SU-DHL-6 (cell line): ENCODE data around the gene SLC17A5.

Source experiments
- H2AFZ ChIP-seq: fragments of 200-600 bp; sonication (generic); 2 replicates; pipeline ENCODE4 v1.6.1; 2014; ENCODE audit warnings: low read depth, mild to moderate bottlenecking, moderate library complexity, mixed read lengths, antibody characterized with exemption, low read length; ENCODE audit not compliant: severe bottlenecking
- H3F3A ChIP-seq: fragments of 200-600 bp; shearing (Covaris generic); 2 replicates; pipeline ENCODE4 v1.6.0; 2016; ENCODE audit warnings: antibody characterized with exemption, mild to moderate bottlenecking; ENCODE audit not compliant: insufficient read depth
- H3K27ac ChIP-seq: fragments of 200-600 bp; sonication (generic); 2 replicates; pipeline ENCODE4 v1.5.1; 2016; ENCODE audit warnings: low read depth, mild to moderate bottlenecking, low read length, moderate library complexity, mixed read lengths
- H3K27me3 ChIP-seq: fragments of 200-600 bp; sonication (generic), shearing (Covaris generic); 2 replicates; pipeline ENCODE4 v1.6.0; 2014; ENCODE audit warnings: mild to moderate bottlenecking, low read length
- H3K36me3 ChIP-seq: fragments of 200-600 bp; sonication (generic); 2 replicates; pipeline ENCODE4 v1.6.1; 2014; ENCODE audit warnings: mild to moderate bottlenecking, low read length, mixed read lengths
- H3K4me2 ChIP-seq: fragments of 300-600, 200-600 bp; shearing (Covaris generic), sonication (generic); 2 replicates; pipeline ENCODE4 v1.6.0; 2014; ENCODE audit warnings: low read length, low read depth, mild to moderate bottlenecking; ENCODE audit not compliant: poor library complexity, severe bottlenecking
- H3K4me3 ChIP-seq: fragments of 200-600 bp; sonication (generic); 2 replicates; pipeline ENCODE4 v1.5.1; 2014; ENCODE audit warnings: antibody characterized with exemption, low read length, mild to moderate bottlenecking, mixed read lengths; ENCODE audit not compliant: insufficient read depth, poor library complexity, severe bottlenecking
- H3K79me2 ChIP-seq: fragments of 200-600 bp; sonication (generic); 2 replicates; pipeline ENCODE4 v1.6.1; 2014; ENCODE audit warnings: mild to moderate bottlenecking, low read length, moderate library complexity; ENCODE audit not compliant: insufficient read depth
- H3K9ac ChIP-seq: fragments of 200-600 bp; sonication (generic); 2 replicates; pipeline ENCODE4 v1.7.0; 2014; ENCODE audit warnings: mild to moderate bottlenecking, low read length
- H3K9me2 ChIP-seq: fragments of 200-600 bp; sonication (generic); replicated peaks from 2 replicates; pipeline ENCODE4 v1.6.1; 2014; ENCODE audit warnings: low read length; ENCODE audit not compliant: insufficient read depth
- H3K9me3 ChIP-seq: fragments of 200-600 bp; sonication (generic); 2 replicates; pipeline ENCODE4 v1.6.1; 2014; ENCODE audit warnings: low read length, mixed read lengths; ENCODE audit not compliant: insufficient read depth
- H4K20me1 ChIP-seq: fragments of 200-600 bp; sonication (generic); 2 replicates; pipeline ENCODE4 v1.6.1; 2014; ENCODE audit warnings: low read depth, mild to moderate bottlenecking, antibody characterized with exemption, low read length, moderate library complexity, mixed read lengths
- CTCF ChIP-seq: fragments of 200-600 bp; sonication (generic); IDR thresholded peaks from one replicate; pipeline ENCODE4 v1.5.1; 2017; ENCODE audit warnings: antibody characterized with exemption, mild to moderate bottlenecking, low read length, moderate library complexity; ENCODE audit not compliant: insufficient read depth, poor library complexity, severe bottlenecking
- EZH2phosphoT487 ChIP-seq: fragments of 200-600 bp; sonication (generic), shearing (Covaris generic); conservative IDR thresholded peaks from 2 replicates; pipeline ENCODE4 v1.6.1; 2018; ENCODE audit warnings: mild to moderate bottlenecking, antibody characterized with exemption, low read length, moderate library complexity, mixed read lengths

SLC17A5 gene

GRCh38 chr6:73564578-73565345 lies 89.0 kb downstream of the SLC17A5 start:
- no peaks in the 10 kb centered on the region for H4K20me1 ChIP-seq
- H2AFZ ChIP-seq, result no peak overlapping the region
- H3K9me3 ChIP-seq, result no peaks in the 10 kb centered on the region
- H3K79me2 ChIP-seq, result no peaks in the 10 kb centered on the region
- H3K36me3 ChIP-seq, result no peaks in the 10 kb centered on the region
- H3K27me3 ChIP-seq, result no peaks in the 10 kb centered on the region
- no peaks in the 10 kb centered on the region for H3F3A ChIP-seq
- TF ChIP-seq EZH2phosphoT487 (no peak), CTCF (no peak)
- H3K4me3 ChIP-seq, result no peak overlapping the region
- H3K27ac ChIP-seq, result no peak overlapping the region
- H3K9ac ChIP-seq, result no peak overlapping the region
- H3K4me2 ChIP-seq, result no peak overlapping the region
- no peaks in the 10 kb centered on the region for H3K9me2 ChIP-seq

DNA sequence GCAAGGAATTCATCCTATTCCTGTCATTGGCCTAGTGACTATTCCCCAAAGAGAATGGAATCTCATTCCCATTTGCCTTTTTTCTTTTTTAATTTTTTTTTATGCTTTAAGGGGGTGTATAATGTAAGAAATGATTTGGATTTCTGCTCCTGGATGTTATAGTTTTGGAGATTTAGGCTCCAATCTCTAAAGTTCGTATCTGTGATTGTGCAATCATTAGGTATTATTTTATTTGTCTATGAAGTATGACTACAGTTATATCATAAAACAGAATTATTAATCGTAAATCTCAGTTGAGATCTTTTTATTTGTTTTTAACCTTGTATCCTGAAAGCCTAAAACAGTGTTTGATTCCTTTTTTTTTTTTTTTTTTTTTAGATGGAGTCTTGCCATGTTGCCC lies 91.2 kb downstream of the SLC17A5 start:
- Histone ChIP-seq H3F3A (no peaks in the 10 kb centered on the region), H3K9me3 (no peaks in the 10 kb centered on the region), H2AFZ (no peak overlapping the region)

DNA sequence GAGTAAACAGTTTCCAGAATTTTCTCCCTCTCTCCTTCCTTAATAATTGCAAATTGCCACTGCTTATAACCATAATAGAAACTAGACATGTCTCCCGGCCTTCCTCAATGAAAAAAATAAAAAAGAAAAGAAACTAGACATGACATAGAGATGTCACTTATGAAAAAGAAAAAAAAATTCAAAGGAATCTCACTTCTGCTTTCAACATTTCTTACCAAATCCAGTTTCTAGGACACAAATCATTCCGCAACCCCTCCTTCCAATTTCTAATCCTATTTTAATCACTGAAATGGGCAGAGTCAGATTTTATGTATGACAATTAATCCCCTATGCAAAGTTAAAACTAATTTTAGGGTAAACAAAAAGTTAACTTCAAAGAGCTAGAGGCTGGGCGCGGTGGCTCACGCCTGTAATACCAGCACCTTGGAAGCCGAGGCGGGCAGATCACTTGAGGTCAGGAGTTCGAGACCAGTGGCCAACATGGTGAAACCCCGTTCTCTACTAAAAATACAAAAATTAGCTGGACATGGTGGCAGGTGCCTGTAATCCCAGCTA lies 92.9 kb downstream of the SLC17A5 start:
- Histone ChIP-seq H3K9me2 (no peaks in the 10 kb centered on the region), H3K9ac (no peak overlapping the region), H4K20me1 (no peaks in the 10 kb centered on the region), H3K4me3 (no peak overlapping the region), H3K27me3 (no peaks in the 10 kb centered on the region), H3K36me3 (no peaks in the 10 kb centered on the region), H3K79me2 (no peaks in the 10 kb centered on the region), H3K4me2 (no peak overlapping the region), H3K9me3 (no peaks in the 10 kb centered on the region), H3K27ac (no peak overlapping the region), H2AFZ (no peak overlapping the region), H3F3A (no peaks in the 10 kb centered on the region)
- no peak for TF ChIP-seq CTCF
- no peak for TF ChIP-seq EZH2phosphoT487

More for the DNA sequence above, 91.2 kb downstream of the SLC17A5 start:
- TF ChIP-seq CTCF (no peak), EZH2phosphoT487 (no peak)
- H3K79me2 ChIP-seq, result no peaks in the 10 kb centered on the region
- H3K36me3 ChIP-seq, result no peaks in the 10 kb centered on the region
- no peak overlapping the region for H3K9ac ChIP-seq
- no peaks in the 10 kb centered on the region for H3K9me2 ChIP-seq
- H3K4me2 ChIP-seq, result no peak overlapping the region
- no peaks in the 10 kb centered on the region for H4K20me1 ChIP-seq
- no peaks in the 10 kb centered on the region for H3K27me3 ChIP-seq
- H3K27ac ChIP-seq, result no peak overlapping the region
- H3K4me3 ChIP-seq, result no peak overlapping the region
